GM21619 (cell line): ENCODE data around the gene METTL25B.

Experiments
- ATAC-seq: cut with Tn5 transposase; IDR thresholded peaks from one replicate; pipeline ENCODE4 v1.9.1; 2021; ENCODE audit not compliant: unreplicated experiment

The METTL25B gene

GRCh38 chr1:156700736-156701531, 27.3 kb upstream of the METTL25B start:
- no peak for ATAC-seq

GRCh38 chr1:156703336-156703735, 24.9 kb upstream of the METTL25B start:
- no peak for ATAC-seq

GRCh38 chr1:156703741-156704140, 24.5 kb upstream of the METTL25B start:
- ATAC-seq = no peak

GRCh38 chr1:156704166-156704711, 24.0 kb upstream of the METTL25B start:
- ATAC-seq = no peak

- no peak for ATAC-seq
Observed at GRCh38 chr1:156704930-156705320, 23.3 kb upstream of the METTL25B start.

- no peak for ATAC-seq
Observed at GRCh38 chr1:156705321-156705917, 22.9 kb upstream of the METTL25B start, which contains the start of gene CRABP2. Gene CRABP2, minus strand, starts transcription at chr1:156705583. Its CDS starts 137 bp downstream, at chr1:156705446.

- ATAC-seq = no peak
Observed at GRCh38 chr1:156705918-156706656, 22.2 kb upstream of the METTL25B start.

GRCh38 chr1:156706657-156707416, 21.4 kb upstream of the METTL25B start:
- no peak for ATAC-seq

GRCh38 chr1:156707417-156708217, 20.7 kb upstream of the METTL25B start:
- ATAC-seq = no peak

GRCh38 chr1:156708218-156708661, 20.0 kb upstream of the METTL25B start:
- ATAC-seq = no peak

- ATAC-seq = no peak
Observed at GRCh38 chr1:156709031-156709430, 19.2 kb upstream of the METTL25B start.

- ATAC-seq = no peak
Observed at GRCh38 chr1:156709757-156710489, 18.3 kb upstream of the METTL25B start.

GRCh38 chr1:156711011-156711817, 17.1 kb upstream of the METTL25B start:
- no peak for ATAC-seq

- no peak for ATAC-seq
Observed at GRCh38 chr1:156712626-156713025, 15.6 kb upstream of the METTL25B start.

GRCh38 chr1:156714830-156715229, 13.4 kb upstream of the METTL25B start:
- ATAC-seq = no peak

- no peak for ATAC-seq
Observed at GRCh38 chr1:156717351-156717750, 10.9 kb upstream of the METTL25B start.

GRCh38 chr1:156721131-156721530, 7.1 kb upstream of the METTL25B start:
- ATAC-seq = no peak

- ATAC-seq = no peak
Observed at GRCh38 chr1:156721535-156721934, 6.7 kb upstream of the METTL25B start.
